Stimulated activated CD4-positive, alpha-beta T cell treated with anti-CD3 and anti-CD28 coated beads, TNF-alpha, amount 100 ng/mL, for 4 hours (primary cell): Measurements from ENCODE around the gene KCNJ6.
"Not testable (repeated sequence)": the region's sequence is repeated elsewhere in the genome, so short reads cannot be mapped to it uniquely, and the experiment has no call there.

Source experiments
- DNase-seq, 3 experiments: peaks; one replicate each; pipeline ENCODE4 v3.0.0-alpha.2; 2020; ENCODE audit warnings: low read depth in 3 of 3

KCNJ6 gene

GRCh38 chr21:37675202-37675801 is 241.0 kb downstream of the KCNJ6 start:
- DNase-seq, result peak; percentile 15 to 25 (median 21)

GRCh38 chr21:37673801-37674575 is 242.3 kb downstream of the KCNJ6 start:
- no peak for DNase-seq

GRCh38 chr21:37671381-37671780 is 244.9 kb downstream of the KCNJ6 start:
- DNase-seq, result no peak

DNA sequence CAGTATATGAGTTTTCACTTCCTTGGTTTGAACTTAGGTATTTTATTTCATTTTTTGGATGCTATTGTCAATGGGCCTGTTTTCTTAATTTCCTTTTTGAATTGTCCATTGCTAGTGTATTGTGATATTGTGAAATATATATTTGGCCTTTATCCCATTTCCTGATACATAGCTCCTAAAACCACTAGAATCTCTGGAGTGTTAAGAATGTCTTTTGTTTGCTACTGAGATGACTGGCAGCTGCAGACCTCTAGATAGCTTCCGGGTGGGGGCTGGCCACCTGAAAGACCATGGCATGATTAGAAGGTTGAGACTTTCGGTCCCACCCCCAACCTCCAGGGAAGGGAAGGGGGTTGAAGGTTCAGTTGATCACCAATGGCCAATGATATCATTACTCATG is 245.4 kb downstream of the KCNJ6 start:
- DNase-seq, result no peak

- no peak for DNase-seq
Observed at GRCh38 chr21:37669249-37669648, 247.0 kb downstream of the KCNJ6 start.

DNA sequence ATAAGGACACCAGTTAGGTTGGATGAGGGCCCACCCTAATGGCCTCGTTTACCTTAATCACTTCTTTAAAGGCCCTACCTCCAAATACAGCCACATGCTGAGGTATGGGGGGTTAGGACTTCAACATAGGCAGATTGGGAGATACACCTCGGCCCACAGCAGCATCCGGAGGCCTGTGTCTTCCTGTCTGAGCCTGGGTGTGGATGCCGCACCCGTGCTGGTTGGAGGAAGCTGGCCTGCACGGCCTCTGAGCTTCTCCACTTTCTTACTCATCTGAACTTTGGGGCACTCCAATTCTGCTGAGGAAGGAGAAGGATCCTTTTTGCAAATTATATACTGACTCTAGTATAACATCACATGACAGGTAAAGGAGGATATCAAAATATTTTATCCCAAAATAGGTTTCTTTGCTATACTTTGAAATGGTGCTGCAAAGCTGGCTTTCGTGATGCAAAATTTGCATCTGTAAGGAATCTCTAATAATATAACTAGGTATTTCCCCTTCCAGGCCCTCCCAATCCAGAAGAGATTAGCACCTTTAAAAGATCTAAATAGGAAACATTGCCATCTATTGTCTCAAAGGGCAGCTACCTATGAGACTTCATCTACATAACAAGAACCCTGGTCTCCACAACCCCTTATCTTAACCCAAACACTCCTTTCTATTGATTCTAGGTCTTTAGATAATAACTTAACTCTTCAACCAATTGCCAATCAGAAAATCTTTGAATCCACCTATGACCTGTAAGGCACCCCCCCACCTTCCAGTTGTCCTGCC is 247.6 kb downstream of the KCNJ6 start:
- no peak for DNase-seq

DNA sequence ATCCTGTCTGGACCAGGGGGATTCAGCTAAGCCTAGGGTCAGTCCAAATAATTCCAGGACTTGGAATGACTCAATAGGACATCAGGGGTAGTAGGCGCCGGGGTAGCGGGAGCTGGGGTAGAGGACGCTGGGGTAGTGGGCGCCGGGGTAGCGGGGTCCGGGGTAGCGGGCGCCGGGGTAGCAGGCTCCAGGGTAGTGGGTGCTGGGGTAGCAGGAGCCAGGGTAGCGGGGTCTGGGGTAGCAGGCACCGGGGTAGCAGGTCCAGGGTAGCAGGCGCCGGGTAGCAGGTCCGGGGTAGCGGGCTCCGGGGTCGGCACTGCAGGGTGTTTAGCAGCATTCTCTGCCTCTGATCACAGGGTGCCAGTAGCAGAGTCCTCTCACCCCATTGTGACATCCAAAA is 248.9 kb downstream of the KCNJ6 start:
- no peak for DNase-seq

DNA sequence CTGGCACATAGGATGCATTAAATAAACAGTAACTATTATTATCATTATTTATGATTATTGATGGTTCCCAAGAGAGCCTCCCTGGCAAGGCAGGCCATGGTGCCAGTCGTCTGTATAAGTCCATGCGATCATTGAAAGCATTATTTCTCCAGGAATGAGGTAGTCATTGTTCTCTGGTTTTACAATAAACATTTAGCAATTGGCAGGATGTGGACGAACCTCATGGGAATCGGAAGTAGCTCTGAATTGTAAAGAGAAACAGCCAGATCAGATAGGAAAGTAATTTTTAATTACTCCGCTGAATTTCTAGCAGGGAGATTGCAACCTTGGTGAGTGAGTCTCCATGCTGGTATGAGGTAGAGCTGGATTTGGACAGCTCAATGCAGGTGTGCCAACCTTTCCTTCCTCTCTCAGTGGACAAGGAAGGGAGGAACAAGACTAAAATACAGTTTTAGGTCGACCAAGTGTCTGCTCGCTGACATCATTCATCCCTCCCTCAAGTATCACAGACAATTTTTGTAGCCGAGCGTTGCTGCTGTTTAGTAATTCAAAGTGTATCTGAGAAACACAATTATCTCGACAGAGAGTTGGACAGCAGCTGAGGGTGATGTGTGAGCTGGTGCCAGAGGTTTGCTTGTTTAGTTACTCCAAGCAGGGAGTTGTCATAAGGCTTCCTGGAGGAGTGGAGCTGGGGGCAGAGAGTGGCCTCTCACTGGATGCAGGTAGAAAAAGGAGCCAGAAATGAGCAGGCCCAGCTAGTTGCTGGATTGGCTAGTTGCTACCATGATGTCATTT is 250.8 kb downstream of the KCNJ6 start:
- no peak for DNase-seq

- not testable (repeated sequence) for DNase-seq
Observed at GRCh38 chr21:37662227-37662626, 254.0 kb downstream of the KCNJ6 start.

GRCh38 chr21:37660709-37661108 is 255.5 kb downstream of the KCNJ6 start:
- DNase-seq, result no peak

GRCh38 chr21:37659874-37660273 is 256.4 kb downstream of the KCNJ6 start:
- no peak for DNase-seq

DNA sequence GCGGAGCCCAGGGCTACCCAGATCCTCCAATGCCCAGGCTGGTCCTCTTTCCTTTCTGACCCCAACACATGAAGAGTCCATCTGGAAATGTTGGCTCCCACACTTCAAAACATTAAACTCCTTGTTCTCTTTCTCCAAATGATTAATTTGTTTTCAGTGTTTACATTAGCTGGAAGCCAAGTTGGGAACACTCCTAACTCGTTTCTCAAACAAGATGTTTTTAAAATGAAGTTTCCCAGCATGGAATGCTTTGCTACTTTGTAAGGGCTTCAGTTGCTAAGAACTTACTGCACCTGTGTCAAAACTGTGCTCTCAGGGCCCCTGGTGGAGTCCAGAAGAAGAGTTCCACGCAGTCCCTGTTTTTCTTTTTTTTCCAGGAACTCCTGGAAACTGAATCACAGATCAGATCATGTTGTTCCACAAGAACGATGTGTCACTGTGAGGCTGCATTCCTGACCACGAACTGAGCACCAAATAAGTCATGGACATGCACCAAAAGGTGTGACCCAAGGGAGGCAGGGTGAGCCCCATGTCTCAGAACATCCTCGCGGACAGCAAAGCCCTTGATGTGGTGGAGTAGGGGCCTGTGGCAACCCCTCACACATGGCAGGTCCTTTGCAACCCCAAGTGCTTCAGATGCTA is 257.3 kb downstream of the KCNJ6 start:
- no peak for DNase-seq

- no peak for DNase-seq
Observed at GRCh38 chr21:37658121-37658816, 258.0 kb downstream of the KCNJ6 start.

DNA sequence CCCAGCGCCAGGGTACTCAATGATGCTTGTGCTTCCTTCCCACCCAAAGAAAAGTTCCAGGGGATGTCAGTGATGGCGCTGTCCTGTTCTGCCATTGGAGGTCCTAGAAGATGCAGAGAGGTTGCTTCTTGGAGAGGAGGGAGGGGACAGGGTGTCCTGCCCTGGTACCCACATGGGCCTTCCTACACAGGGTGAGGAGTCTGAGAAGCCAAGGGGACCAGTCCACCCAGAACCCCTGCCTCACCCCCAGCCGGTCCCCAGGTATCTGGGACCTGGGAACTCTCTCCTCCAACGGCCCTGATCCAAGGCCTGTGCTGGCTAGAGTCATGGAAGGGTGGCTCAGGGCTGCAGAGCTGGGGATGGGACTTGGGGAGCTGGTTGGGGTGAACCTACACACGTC is 259.4 kb downstream of the KCNJ6 start:
- no peak for DNase-seq

GRCh38 chr21:37655611-37656300 is 260.5 kb downstream of the KCNJ6 start:
- DNase-seq, result no peak

DNA sequence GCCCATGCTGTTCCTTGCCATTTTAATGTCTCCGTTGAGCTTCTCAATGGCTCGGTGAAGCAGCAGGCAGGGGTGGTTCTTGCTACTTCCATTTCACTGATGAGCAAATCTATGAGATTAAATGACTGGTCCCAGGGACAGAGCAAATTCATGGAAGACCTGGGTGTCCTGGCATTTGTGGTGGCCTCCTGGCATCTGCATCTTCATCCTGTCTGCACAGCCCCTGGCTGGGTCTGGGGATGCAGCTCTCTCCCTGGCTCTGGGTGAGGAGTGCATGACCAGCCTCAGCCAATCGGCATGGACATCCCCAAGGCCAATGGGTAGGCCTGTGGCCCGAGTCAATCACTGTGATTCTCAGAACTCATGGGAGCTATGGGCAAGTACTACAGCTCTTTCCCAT is 261.7 kb downstream of the KCNJ6 start:
- no peak for DNase-seq

DNA sequence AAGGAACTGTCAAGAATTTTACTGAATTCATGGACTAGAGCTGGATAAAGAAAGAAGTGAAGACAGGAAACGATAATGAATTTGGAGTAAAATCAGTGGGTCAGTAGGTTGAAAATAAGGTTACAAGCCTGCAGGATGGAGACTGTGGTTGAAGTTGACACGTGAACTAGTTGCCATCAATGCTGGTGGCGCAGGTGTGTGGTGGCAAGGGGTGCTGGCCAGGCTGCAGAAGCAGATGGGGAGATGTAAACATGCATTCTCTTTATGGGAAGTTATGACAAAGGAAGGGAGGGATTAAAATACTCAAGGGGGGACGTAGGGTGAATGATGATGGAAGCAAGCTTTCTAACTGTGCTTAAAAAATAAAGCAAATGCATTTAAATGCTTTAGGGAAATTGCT is 263.1 kb downstream of the KCNJ6 start:
- no peak for DNase-seq

- DNase-seq, result no peak
Observed at GRCh38 chr21:37647781-37648180, 268.5 kb downstream of the KCNJ6 start.

GRCh38 chr21:37646761-37647160 is 269.5 kb downstream of the KCNJ6 start:
- DNase-seq, result not testable (repeated sequence)

GRCh38 chr21:37645848-37646247 is 270.4 kb downstream of the KCNJ6 start:
- DNase-seq, result no peak
